Nephron (organoid): ENCODE measurements around the gene CEP57.
A peak's percentile ranks its signal among the peaks of the same experiment; 100 is the strongest.

Experiments used
- H3K27ac Mint-ChIP-seq, 3 experiments: 2 replicates each; pipeline ENCODE4 v1.8.0; 2020; ENCODE audit warnings: mixed read lengths in 3 of 3, mild to moderate bottlenecking in 2 of 3, moderate library complexity in 1 of 3
- H3K27me3 Mint-ChIP-seq: 2 replicates; pipeline ENCODE4 v1.8.0; 2021; ENCODE audit warnings: low read depth, mild to moderate bottlenecking, moderate library complexity, mixed read lengths
- H3K36me3 Mint-ChIP-seq: 2 replicates; pipeline ENCODE4 v1.8.0; 2020; ENCODE audit warnings: low read depth, mixed read lengths
- H3K4me1 Mint-ChIP-seq: 2 replicates; pipeline ENCODE4 v1.8.0; 2020; ENCODE audit warnings: mixed read lengths
- H3K4me3 Mint-ChIP-seq, 3 experiments: 2 replicates each; pipeline ENCODE4 v1.8.0; 2020; ENCODE audit warnings: mild to moderate bottlenecking in 3 of 3, mixed read lengths in 3 of 3, moderate library complexity in 2 of 3
- H3K9me3 Mint-ChIP-seq: 2 replicates; pipeline ENCODE4 v1.8.0; 2020; ENCODE audit warnings: mixed read lengths
- TF ChIP-seq, protein P1 (sequence below), 3 experiments: fragments of 200-600 bp; sonication (generic); IDR thresholded peaks; one replicate each; pipeline ENCODE4 v1.5.0; 2021; ENCODE audit warnings: antibody characterized with exemption in 3 of 3; ENCODE audit not compliant: unreplicated experiment in 3 of 3

The CEP57 gene

DNA sequence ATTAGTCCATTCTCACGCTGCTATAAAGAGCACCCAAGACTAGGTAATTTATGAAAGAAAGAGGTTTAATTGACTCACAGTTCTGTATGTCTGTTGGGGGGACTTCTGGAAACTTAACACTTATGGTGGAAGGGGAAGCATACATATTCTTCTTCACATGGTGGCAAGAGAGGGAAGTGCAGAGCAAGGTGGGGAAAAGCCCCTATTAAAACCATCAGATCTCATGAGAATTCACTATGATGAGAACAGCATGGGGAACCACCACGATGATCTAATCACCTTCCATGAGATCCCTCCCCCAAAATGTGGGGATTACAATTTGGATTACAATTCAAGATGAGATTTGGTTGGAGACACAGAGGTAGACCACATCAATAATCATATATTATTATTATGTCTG lies 25.7 kb downstream of the CEP57 start:
- Mint-ChIP-seq H3K4me3 (no peak overlapping the region), H3K4me1 (no peaks in the 10 kb centered on the region)

GRCh38 chr11:95821640-95822039 lies 31.3 kb downstream of the CEP57 start:
- Mint-ChIP-seq H3K4me3 (no peak overlapping the region), H3K4me1 (no peaks in the 10 kb centered on the region), H3K36me3 (peaks cover 74% of the 10 kb centered on the region), H3K27ac (no peak overlapping the region), H3K9me3 (no peaks in the 10 kb centered on the region), H3K27me3 (no peaks in the 10 kb centered on the region)
- TF ChIP-seq, protein P1, sequence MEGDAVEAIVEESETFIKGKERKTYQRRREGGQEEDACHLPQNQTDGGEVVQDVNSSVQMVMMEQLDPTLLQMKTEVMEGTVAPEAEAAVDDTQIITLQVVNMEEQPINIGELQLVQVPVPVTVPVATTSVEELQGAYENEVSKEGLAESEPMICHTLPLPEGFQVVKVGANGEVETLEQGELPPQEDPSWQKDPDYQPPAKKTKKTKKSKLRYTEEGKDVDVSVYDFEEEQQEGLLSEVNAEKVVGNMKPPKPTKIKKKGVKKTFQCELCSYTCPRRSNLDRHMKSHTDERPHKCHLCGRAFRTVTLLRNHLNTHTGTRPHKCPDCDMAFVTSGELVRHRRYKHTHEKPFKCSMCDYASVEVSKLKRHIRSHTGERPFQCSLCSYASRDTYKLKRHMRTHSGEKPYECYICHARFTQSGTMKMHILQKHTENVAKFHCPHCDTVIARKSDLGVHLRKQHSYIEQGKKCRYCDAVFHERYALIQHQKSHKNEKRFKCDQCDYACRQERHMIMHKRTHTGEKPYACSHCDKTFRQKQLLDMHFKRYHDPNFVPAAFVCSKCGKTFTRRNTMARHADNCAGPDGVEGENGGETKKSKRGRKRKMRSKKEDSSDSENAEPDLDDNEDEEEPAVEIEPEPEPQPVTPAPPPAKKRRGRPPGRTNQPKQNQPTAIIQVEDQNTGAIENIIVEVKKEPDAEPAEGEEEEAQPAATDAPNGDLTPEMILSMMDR (IDR thresholded peaks at IDR 0.05; ENCODE audit: unreplicated experiment in 3 of 3): no peak

More for the DNA sequence above, 25.7 kb downstream of the CEP57 start:
- TF ChIP-seq, protein P1 (IDR thresholded peaks at IDR 0.05; ENCODE audit: unreplicated experiment in 3 of 3): no peak
- Mint-ChIP-seq H3K9me3 (no peaks in the 10 kb centered on the region), H3K27me3 (no peaks in the 10 kb centered on the region), H3K36me3 (peaks cover 65% of the 10 kb centered on the region), H3K27ac (no peak overlapping the region)

GRCh38 chr11:95827696-95828095 lies 37.4 kb downstream of the CEP57 start:
- TF ChIP-seq, protein P1 (IDR thresholded peaks at IDR 0.05; ENCODE audit: unreplicated experiment in 3 of 3): no peak
- Mint-ChIP-seq H3K27me3 (no peaks in the 10 kb centered on the region), H3K4me1 (no peaks in the 10 kb centered on the region), H3K4me3 (no peak overlapping the region), H3K27ac (no peak overlapping the region), H3K9me3 (no peaks in the 10 kb centered on the region), H3K36me3 (peaks cover 66% of the 10 kb centered on the region)

DNA sequence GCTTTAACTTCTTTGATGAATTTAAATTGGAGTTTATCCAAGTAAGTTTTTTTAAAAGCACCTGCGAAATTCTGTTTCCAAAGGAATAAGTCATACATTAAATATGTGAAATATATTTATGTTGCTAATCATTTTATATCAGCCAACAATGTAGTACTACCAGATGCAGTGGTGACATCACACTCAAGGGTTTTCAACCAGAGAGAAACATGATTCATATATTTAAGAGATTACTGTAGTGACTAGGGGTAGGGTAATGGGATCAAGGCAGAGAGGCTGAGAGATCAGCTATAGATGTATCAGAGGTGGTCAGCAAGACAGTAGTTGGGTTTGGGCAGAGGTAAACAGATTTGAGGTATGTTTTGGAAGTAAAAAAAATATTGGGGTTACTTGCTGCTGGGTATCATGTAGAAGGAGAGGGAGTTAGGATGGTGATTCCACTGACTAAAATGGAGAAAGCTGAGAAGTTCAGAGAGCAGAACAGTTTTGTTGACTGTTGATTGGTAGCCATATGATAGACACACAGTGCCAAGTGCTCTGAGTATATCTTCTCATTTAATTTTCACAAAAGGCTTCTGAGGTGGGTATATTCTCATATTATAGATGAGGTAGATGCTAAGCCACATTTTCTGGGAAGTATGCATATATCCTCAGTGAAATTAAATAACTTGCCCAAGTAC lies 39.4 kb downstream of the CEP57 start:
- Mint-ChIP-seq H3K36me3 (peaks cover 67% of the 10 kb centered on the region), H3K27me3 (no peaks in the 10 kb centered on the region), H3K27ac (peak overlapping the region in 1 of 3 experiments; percentile 1), H3K9me3 (no peaks in the 10 kb centered on the region), H3K4me3 (no peak overlapping the region), H3K4me1 (no peaks in the 10 kb centered on the region)
- TF ChIP-seq, protein P1 (IDR thresholded peaks at IDR 0.05; ENCODE audit: unreplicated experiment in 3 of 3): no peak

- Mint-ChIP-seq H3K27ac (no peak overlapping the region), H3K9me3 (no peaks in the 10 kb centered on the region), H3K4me1 (peaks cover 11% of the 10 kb centered on the region), H3K36me3 (peaks cover 61% of the 10 kb centered on the region), H3K27me3 (no peaks in the 10 kb centered on the region), H3K4me3 (no peak overlapping the region)
- TF ChIP-seq, protein P1 (IDR thresholded peaks at IDR 0.05; ENCODE audit: unreplicated experiment in 3 of 3): no peak
Measured at GRCh38 chr11:95831198-95831883, 41.0 kb downstream of the CEP57 start.
